Chondrocyte (in vitro differentiated cells): ENCODE results near the gene PKM. TPM values are rescaled to one million over a fixed set of nuclear protein-coding genes. Genes with fewer than 3 reads are reported as not detected.
"Not testable (repeated sequence)": the region's sequence is repeated elsewhere in the genome, so short reads cannot be mapped to it uniquely, and the experiment has no call there.

ENCODE experiments used
- DNase-seq: peaks from one replicate; pipeline ENCODE4 v3.0.0; 2021; ENCODE audit warnings: mixed read lengths, low spot score
- H3K27ac Mint-ChIP-seq: one replicate; pipeline ENCODE4 v1.8.0; 2021; ENCODE audit warnings: mild to moderate bottlenecking, moderate library complexity, mixed read lengths; ENCODE audit not compliant: unreplicated experiment
- H3K27me3 Mint-ChIP-seq: 2 replicates; pipeline ENCODE4 v1.8.0; 2021; ENCODE audit warnings: low read depth, mixed read lengths
- H3K36me3 Mint-ChIP-seq: 2 replicates; pipeline ENCODE4 v1.8.0; 2021; ENCODE audit warnings: low read depth, mixed read lengths
- H3K4me1 Mint-ChIP-seq: 2 replicates; pipeline ENCODE4 v1.8.0; 2021; ENCODE audit warnings: low read depth, mild to moderate bottlenecking, mixed read lengths
- H3K4me3 Mint-ChIP-seq: one replicate; pipeline ENCODE4 v1.8.0; 2021; ENCODE audit warnings: mild to moderate bottlenecking, moderate library complexity, mixed read lengths; ENCODE audit not compliant: unreplicated experiment
- H3K9me3 Mint-ChIP-seq: 2 replicates; pipeline ENCODE4 v1.8.0; 2021; ENCODE audit warnings: low read depth, mixed read lengths
- CTCF ChIP-seq: fragments of 200-600 bp; sonication (generic); IDR thresholded peaks from 2 replicates; pipeline ENCODE4 v1.5.0; 2021; ENCODE audit warnings: antibody characterized with exemption, mild to moderate bottlenecking, moderate library complexity
- total RNA-seq: library from RNA; stranded (reverse); gene quantifications from 3 replicates; pipeline ENCODE4 v1.2.1, GENCODE V29; 2021

Gene PKM
- total RNA-seq, 1 donor from 2014 or later: 976 TPM

- H3K4me3 Mint-ChIP-seq: no peak overlapping the region
- H3K4me1 Mint-ChIP-seq: peaks cover 16% of the 10 kb centered on the region
- no peak overlapping the region for H3K27ac Mint-ChIP-seq
- H3K27me3 Mint-ChIP-seq: peaks cover 9% of the 10 kb centered on the region
- H3K36me3 Mint-ChIP-seq: no peaks in the 10 kb centered on the region
- no peak for DNase-seq
- no peak for TF ChIP-seq CTCF
- H3K9me3 Mint-ChIP-seq: no peaks in the 10 kb centered on the region
These were observed 58.2 kb downstream of the PKM start for GRCh38 chr15:72172796-72173195.

GRCh38 chr15:72171978-72172377 is 59.0 kb downstream of the PKM start:
- not testable (repeated sequence) for H3K9me3 Mint-ChIP-seq, H3K27me3 Mint-ChIP-seq, H3K27ac Mint-ChIP-seq, H3K4me3 Mint-ChIP-seq, H3K36me3 Mint-ChIP-seq, DNase-seq
- H3K4me1 Mint-ChIP-seq: peaks cover 17% of the 10 kb centered on the region

- TF ChIP-seq CTCF: no peak
- H3K4me1 Mint-ChIP-seq: peaks cover 17% of the 10 kb centered on the region
- H3K27me3 Mint-ChIP-seq: peaks cover 9% of the 10 kb centered on the region
These were observed 60.3 kb downstream of the PKM start for GRCh38 chr15:72170691-72171090.

GRCh38 chr15:72169921-72170611 is 60.9 kb downstream of the PKM start:
- DNase-seq: no peak
- TF ChIP-seq CTCF: no peak
- no peak overlapping the region for H3K27ac Mint-ChIP-seq
- H3K27me3 Mint-ChIP-seq: peaks cover 4% of the 10 kb centered on the region
- H3K4me3 Mint-ChIP-seq: no peak overlapping the region
- H3K9me3 Mint-ChIP-seq: no peaks in the 10 kb centered on the region
- H3K36me3 Mint-ChIP-seq: no peaks in the 10 kb centered on the region
- peaks cover 17% of the 10 kb centered on the region for H3K4me1 Mint-ChIP-seq

More at GRCh38 chr15:72170691-72171090, 60.3 kb downstream of the PKM start:
- H3K9me3 Mint-ChIP-seq: no peaks in the 10 kb centered on the region
- H3K4me3 Mint-ChIP-seq: no peak overlapping the region
- H3K36me3 Mint-ChIP-seq: no peaks in the 10 kb centered on the region
- no peak overlapping the region for H3K27ac Mint-ChIP-seq
- no peak for DNase-seq

GRCh38 chr15:72169236-72169920 is 61.6 kb downstream of the PKM start:
- no peaks in the 10 kb centered on the region for H3K36me3 Mint-ChIP-seq
- no peak for TF ChIP-seq CTCF
- no peak overlapping the region for H3K4me3 Mint-ChIP-seq
- no peak for DNase-seq
- no peaks in the 10 kb centered on the region for H3K9me3 Mint-ChIP-seq
- H3K27me3 Mint-ChIP-seq: peaks cover 2% of the 10 kb centered on the region
- H3K4me1 Mint-ChIP-seq: peaks cover 17% of the 10 kb centered on the region
- H3K27ac Mint-ChIP-seq: no peak overlapping the region

GRCh38 chr15:72168808-72169190 is 62.2 kb downstream of the PKM start:
- DNase-seq: no peak
- Mint-ChIP-seq H3K4me3 (no peak overlapping the region), H3K27ac (no peak overlapping the region), H3K9me3 (no peaks in the 10 kb centered on the region), H3K27me3 (peaks cover 2% of the 10 kb centered on the region), H3K4me1 (peaks cover 17% of the 10 kb centered on the region), H3K36me3 (no peaks in the 10 kb centered on the region)
- TF ChIP-seq CTCF: no peak
